Measurements from ENCODE around the gene FRMD4A.
"Not testable (repeated sequence)": the region's sequence is repeated elsewhere in the genome, so short reads cannot be mapped to it uniquely, and the experiment has no call there.

The FRMD4A gene

DNA sequence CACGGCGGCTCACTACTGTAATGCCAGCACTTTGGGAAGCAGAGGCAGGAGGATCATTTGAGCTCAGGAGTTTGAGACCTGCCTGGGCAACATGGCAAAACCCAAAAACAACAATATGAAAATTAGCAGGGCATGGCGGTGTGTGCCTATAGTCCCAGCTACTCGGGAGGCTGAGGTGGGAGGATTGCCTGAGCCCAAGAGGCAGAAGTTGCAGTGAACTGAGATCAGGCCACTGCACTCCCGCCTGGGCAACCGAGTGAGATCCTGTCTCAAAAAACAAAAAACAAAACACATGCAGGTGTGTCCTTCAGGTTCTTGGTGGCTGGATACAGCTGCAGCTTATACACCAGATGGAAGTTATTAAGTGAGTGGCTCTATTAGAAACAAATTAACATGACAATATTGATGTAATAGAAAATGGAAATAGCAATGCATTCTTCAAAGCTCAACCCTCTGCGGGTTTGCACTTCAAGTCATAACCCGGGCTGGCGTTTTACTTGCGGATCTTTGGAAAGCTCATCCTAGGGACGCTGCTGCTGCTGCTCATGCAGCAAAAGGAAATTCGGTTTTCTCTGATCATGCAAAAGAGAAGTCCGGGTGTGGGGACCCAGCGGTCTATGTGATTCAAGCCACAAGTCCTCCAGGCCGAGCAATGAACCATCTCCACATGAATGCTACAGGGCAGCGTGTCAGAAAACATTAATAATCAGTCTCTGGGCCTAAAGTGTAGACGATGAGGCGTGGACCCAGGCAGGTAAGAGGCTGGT is 462.0 kb downstream of the FRMD4A start:
- DNase-seq: no peak

DNA sequence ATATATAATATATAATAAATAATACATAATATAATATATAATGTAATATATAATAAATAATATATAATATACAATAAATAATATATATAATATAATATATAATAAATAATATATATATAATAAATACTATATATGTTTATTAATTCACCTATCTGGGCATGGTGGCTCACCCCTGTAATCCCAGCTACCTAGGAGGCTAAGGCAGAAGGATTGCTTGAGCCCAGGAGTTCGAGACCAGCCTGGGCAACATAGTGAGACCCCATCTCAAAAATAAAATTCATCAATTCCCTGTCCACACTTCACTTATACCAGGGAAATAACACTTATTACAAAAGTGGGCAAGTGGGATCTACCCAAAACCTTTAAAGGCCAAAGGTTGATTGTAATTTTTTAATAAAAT is 462.9 kb downstream of the FRMD4A start:
- no peak for DNase-seq

DNA sequence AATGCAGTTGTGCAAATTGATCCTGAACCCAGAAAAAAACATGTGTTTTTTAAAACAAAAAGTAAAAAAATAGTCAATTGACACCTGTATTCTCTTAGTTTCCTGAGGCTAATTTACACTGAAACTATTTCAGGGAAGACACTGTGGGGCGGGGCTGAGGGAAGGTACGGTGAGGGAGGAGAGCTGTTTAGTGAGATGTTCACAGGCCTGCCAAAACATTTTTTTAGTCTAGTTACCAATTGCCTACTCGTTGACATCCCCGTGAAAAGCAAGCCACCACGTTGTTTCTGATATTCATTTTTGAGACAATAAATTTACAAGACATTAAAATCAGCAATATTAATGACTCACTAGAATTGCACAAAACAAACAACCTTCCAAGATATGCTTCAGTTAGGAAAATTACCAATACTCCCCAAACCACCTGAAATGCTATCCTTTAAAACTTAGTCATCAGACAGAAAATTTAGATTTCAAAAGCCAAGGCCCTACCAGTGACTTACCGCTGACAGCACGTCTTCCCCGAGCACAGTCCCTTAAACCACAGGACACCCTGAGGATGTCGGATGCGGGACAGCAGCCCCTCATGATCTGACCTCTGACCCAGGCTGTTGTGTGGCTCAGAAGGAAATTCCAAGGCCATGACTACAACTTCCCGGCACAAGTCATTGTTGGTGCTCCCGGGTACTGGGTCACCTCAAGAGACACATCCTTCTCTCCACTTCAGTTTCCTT is 464.8 kb downstream of the FRMD4A start:
- no peak for DNase-seq

DNA sequence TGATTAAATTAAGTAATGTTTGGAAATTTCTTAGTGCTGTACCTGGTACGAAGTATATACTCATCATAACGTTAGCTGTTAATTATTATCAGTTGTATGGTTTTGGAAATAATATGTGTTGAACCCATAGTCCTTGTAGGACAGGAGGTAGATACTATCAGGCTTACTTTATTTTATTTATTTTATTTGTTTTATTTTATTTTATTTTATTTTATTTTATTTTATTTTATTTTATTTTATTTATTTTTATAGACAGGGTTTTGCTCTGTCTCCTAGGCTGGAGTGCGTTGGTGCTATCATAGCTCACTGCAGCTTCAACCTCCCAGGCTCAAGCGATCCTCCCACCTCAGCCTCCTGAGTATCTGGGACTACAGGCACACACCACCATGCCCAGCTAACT is 465.5 kb downstream of the FRMD4A start:
- DNase-seq: not testable (repeated sequence)

DNA sequence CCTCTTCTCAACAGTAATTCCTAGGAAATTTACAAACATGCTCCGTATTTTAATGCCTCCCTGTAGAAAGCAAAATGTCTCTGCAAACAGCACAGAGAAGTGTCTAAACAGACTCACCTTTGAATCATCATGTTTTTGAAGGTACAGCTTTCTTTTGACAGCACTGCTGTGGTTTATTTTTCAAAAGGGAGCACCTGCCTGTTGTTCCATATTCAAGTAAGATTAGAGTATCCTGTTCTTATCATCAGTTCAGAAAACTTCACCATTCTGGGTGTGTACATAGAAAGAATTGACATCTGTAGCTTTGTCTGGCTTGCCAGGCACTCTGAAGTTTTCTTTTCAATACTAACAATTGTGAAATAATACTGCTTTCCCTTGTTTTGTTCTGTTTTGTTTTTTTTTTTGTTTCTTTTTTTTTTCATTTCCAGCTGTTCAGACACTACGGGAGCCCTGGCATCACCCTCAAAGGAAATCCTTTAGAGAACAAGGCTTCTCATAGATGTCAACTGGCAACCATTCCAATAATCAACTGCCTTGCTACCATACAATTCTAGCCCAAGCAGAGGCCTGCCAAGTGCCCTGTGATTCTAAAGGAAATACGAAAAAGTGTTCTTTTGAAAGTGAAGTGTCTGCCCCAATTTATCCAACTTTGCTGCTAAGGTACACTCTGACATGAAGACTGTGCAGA is 468.0 kb downstream of the FRMD4A start:
- DNase-seq: no peak

DNA sequence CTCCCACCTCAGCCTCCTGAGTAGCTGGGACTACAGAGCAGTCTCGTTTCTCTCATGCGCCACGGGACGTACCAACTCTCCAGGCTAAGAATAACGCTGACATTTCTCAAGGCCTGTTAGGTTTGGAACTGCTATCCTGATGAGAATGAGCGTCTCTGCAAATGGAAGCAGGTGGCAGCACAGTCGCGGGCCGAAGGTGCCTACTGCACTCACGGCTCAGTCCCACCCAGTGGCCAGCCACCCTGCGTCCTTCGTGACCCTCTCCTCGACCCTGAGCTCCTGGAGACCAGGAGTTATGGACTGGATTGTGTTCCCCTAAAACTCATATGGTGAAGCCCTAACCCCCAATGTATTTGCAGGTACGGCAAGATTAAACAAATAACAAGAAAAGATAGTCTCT is 469.8 kb downstream of the FRMD4A start:
- no peak for DNase-seq

DNA sequence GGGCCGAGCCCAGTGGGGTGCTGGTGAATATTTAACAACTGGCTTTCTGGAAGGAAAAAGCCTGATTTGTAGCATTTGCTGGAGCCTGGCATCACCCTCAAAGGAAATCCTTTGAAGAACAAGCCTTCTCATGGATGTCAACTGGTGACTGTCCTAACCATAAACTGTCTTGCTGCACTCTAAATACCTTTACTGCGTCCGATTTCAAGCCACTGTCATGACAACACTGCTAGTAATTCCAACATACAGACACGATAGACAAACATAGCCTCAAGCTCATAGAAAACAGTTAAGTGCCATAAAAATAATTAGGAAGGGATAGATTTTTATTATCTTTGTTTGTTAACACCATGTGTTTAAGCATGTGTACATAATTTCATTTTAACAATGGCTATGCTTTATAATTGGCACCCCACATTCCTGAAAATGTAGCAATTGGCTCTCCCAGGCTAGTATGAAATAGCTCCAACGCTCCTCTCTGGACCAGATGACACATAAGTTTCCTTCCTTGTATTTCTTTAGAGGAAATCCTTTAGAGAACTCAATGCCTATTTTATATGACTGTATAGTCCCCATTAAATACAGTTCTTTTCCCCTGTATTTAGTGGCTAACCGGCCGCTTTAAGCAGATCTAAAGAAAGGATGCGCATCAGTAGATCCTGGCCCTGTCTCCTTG is 470.6 kb downstream of the FRMD4A start:
- DNase-seq: no peak

DNA sequence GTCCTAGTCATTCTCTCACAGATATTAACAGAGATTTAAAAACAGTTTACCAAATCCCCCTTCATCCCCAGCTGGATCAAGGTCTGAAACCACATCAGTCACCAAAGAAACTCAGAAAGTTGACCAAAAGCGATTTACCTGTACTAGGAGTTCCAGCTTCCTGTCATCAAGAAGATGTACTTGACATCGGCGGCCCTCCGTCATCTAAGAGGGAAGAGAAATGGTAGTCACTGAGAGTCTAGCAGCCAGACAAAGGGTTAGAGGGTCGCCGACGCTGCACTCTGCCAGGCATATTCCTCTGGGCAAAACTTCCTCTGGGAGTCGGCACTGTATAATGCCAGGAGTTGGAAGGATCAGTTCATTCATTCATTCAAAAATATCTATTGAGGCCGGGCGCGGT is 472.0 kb downstream of the FRMD4A start:
- no peak for DNase-seq

DNA sequence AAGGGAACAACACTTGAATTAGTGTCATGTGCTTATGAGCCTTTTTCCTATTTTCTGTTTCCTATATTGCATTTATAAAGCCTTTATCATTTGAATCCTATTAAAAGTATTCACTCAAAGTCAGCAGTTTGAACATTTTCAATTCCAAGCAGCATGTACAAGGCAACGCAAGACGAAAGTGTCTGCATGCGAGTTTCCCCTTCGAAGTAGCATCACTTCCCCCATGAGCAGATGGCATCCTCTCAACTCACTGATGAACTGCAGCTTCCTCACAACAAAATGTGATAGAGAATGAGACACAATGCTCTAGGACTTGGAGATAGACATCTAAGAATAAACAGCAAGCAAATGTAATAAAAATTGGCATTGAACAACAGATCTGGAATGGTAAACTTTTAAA is 473.3 kb downstream of the FRMD4A start:
- DNase-seq: no peak

DNA sequence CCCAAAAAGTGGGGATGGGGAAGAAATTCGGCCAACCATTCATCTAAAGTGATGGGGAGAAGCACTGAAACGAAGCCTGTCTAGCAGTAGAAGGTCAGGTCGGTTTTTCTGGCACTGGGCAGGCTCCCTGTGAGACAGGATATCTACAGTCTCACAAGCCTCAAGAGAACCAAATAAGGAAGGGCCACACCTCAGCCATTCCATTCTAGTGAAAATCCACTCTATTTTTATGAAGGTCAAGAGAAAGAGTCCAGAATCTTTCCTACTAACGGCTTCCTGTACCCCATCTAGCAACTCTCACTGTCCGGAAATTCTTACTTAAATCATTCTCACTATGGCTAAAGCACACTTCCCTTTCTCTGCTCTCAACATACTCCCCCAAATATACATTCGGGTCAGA is 476.9 kb downstream of the FRMD4A start:
- no peak for DNase-seq

DNA sequence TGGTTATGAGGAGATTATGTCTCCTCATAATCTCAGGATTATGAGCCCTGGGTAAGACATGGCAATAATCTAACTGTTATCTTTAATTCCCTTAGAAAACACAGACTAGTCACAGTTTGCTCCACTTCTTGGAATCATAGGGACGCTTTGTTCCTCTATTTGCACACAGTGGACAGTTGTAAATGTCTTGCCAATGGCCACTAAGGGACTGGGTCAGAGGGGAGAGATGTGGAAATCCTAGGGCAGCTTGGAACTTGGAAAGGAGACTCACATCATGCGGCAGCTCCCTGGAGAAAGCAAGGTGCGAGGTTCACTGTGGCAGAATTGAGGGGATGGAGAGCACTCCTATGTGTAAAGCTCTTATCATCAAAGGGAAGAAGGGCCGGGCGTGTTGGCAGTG is 477.9 kb downstream of the FRMD4A start:
- DNase-seq: no peak

DNA sequence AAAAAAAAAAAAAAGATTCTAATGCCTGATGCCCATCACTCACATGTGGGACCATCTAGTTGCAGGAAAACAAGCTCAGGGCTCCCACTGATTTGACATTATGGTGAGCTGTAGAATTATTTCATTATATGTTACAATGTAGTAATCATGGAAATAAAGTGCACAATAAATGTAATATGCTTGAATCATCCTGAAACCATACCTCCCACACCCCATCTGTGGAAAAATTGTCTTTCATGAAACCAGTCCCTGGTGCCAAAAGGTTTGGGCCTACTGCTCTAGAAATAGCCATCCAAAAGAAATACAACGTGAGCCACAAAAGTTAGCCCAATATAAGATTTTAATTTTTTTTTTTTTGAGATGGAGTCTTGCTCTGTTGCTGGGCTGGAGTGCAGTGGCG is 478.8 kb downstream of the FRMD4A start:
- no peak for DNase-seq

DNA sequence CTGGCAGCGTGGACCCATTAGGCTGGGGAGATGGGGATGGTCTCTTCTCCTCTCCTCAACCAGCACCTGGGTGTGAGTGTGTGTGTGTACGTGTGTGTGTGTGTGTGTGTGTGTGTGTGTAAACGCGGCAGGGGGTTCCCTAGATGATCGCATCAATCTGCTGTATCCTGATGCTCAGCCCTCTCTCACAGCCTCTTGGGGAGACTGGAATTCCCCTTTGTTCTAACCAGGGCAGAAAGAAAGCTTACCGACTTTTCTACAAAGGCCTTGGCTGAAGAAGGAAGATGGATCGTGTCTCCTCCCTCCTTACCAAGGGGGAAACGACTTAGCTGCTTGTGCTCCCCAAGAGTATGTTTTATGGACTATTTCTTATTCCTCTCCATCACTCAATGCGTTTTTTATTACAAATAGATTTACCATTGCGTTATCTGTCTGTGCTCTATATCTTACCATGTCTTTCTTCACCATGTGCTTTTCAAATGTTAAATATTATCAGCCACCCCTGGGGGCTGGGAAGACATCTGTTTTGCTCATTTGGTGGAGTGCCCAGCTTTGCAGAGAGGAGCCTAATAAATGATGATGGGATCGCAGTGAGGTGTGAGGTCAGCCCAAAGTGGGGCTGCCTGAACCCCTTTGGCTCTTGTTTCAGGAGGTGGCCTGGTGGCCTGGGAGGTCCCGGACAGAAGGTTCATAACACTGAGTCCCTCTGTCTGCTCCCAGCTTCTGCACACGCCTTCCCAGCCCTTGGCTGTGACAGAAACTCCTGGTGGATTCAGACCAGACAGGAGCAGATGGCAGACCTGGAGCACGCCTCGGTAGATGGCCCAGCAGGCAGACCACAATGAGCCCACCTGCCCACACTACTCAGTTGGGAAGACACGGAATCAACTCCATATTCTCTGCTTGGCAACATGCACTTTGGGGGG is 481.9 kb downstream of the FRMD4A start:
- no peak for DNase-seq

DNA sequence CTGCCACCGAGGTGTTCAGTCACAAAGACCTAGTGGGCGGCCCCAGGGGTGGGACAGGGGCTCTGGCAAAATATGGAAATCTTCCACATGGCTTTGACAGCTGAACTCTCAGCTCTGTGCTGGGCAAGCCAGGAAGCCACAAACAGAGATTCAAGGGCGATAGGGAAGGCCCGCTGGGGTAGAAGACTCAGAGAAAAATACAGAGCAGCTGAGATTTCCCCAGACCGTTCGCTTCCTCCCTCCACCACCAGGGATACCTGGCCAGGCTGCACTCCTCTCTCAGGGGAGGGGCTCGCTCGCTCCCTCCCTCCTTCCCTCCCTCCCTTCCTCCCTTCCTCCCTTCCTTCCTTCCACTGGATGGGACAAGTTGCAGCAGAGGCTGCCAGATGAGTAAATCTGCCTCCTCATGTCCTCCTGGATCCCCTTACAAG is 483.5 kb downstream of the FRMD4A start:
- DNase-seq: no peak

DNA sequence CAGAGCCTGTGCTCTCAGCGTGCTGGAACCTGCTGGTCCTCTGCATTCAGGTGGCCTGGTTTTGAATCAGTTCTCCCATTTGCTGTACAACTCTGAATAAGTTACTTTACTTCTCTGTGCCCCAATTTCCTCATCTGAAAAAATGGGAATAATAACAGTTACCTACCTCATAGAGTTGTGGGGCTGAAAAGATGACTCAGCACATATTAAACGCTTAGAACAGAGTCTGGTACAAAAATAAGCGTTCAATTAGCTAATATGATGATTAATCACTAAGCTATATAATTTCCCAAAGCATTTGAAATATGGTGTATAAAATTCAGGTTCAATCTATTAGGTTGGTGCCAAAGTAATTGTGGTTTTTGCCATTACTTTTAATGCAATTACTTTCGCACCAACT is 484.8 kb downstream of the FRMD4A start:
- DNase-seq: no peak

DNA sequence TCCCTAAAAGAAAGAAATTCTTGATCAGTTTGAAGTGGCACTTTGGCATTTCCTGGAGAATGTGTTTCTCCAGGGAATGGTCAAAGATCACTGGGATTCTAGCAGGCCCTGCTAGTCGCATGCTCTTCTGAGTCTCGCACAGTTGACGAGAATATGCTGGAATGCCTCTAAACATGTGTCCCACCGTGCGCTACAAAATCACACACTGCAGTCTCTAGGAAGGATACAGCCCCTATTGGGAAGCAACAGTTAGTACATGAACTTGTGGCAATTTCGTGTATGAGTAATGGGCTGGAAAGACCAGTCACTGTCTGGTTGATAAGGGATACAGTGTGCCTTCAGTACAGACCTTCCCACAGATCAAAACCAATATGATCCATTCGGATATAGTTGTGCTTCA is 486.1 kb downstream of the FRMD4A start:
- DNase-seq: no peak

DNA sequence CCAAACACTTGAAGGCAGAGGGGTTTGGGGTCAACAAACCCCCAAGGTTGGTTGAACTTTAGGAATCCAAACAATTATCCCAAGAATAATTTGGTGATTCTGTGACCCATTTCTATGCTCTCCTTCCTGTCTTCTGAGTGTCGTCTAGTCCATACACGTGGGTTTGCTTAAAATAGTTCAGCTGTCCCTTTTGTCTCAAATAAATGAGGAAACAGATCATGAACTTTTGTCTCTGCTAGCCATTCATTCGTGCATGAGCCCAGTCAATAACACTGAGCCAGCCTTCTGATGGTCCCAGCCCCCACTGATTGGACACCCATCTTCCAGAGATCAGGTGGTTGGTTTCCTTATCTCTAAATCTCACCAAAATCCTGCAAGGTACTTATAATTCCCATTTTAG is 488.6 kb downstream of the FRMD4A start:
- DNase-seq: no peak

DNA sequence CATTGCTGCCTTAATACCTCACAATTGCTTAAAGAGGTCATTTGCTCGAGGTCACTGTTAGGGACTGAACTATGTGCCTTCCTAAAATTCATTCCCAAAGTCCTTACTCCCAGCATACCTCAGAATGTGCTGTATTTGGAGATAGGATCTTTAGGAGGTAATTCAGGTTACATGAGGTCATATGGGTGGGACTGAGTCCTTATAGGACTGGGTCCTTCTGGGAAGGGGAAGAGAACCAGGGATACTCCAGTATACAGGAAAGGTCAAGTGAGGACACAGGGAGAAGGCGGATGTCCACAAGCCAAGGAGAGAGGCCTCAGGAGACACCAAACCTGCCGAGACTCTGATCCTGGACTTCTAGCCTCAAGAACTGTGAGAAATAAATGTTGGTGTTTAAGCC is 490.7 kb downstream of the FRMD4A start:
- DNase-seq: no peak

DNA sequence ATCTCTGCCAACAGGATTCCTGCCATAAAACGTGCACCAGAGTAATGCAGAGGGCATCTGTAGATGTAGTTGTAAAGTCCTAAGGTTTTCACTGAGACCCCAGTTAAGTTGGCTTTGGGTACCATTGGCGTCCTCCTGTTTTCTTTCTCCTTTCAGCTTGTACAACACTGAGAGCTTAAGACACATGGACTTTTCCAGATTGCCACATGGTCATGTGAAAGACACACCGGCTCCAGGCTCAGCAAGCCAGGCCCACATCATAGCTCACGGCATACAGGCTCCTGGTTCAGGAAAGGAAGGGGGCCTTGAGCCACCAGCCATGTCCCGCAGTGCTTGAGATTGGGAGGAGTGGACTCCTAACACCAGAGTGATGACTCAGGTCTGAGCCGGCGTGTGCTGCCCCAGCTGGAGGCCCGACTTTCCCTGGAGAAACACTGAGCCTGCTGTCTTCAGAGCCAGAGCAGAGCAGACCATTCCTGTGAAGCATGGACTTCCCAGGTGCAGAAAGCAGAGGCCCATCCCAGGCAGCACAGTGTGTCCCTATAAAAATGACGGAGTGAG is 491.2 kb downstream of the FRMD4A start:
- DNase-seq: no peak

DNA sequence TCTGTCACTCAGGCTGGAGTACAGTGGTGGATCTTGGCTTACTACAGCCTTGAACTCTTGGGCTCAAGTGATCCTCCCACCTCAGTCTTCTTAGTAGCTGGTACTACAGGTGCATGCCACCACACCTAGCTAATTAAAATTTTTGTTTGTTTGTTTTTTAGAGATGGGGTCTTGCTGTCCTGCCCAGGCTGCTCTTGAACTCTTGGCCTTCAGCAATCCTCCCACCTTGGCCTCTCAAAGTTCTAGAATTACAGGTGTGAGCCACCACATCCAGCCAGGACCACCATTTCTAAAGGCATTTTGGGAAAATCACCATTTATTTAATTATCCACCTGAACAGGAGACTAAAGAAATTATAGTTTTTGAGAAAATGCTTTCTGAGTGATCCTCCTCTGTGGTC is 491.7 kb downstream of the FRMD4A start:
- DNase-seq: no peak

DNA sequence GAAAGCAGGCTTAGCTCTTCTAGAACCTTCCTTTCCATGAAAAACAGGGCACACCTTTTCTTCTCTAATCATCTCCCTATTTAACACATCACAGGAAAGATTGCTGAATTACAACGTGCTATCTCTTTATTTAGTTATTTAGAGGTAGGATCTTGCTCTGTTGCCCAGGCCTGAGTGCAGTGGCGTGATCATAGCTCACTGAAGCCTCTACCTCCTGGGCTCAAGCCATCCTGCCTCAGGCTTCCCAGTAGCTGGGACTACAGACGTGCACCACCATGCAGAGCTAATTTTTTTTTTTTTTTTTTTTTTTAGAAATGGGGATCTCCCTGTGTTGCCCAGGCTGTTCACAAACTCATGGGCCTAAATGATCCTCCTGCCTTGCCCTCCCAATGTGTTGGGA is 492.8 kb downstream of the FRMD4A start:
- DNase-seq: no peak

Measured in activated T-cell treated with anti-CD3 and anti-CD28 coated beads, Interleukin-2, amount 50 U/mL, for 1 hour (primary cell).